Aorta (tissue), 5 donors: ENCODE results near the gene ERC1. TPM values are rescaled to one million over a fixed set of nuclear protein-coding genes. Genes with fewer than 3 reads are reported as not detected.

Experiments used
- ATAC-seq: fragments of 200-7000 bp; cut with Tn5 transposase; one replicate; pipeline ENCODE4 v1.9.1; 2022; ENCODE audit warnings: moderate library complexity; ENCODE audit not compliant: low FRiP score
- DNase-seq, 2 donors: peaks; one replicate each; pipeline ENCODE4 v3.0.0-alpha.2; 2020
- H3K27ac ChIP-seq, 2 donors: one replicate each; pipeline ENCODE4 v1.5.1; 2013; ENCODE audit warnings: low read length in 2 of 2, mild to moderate bottlenecking in 2 of 2, moderate library complexity in 2 of 2, control low read depth in 1 of 2, inconsistent platforms in 1 of 2, low read depth in 1 of 2
- H3K27me3 ChIP-seq, 2 donors: one replicate each; pipeline ENCODE4 v1.6.1; 2013; ENCODE audit warnings: control low read depth in 1 of 2, low read length in 1 of 2, mild to moderate bottlenecking in 1 of 2, moderate library complexity in 1 of 2; ENCODE audit not compliant: insufficient read depth in 2 of 2, control insufficient read depth in 1 of 2
- H3K36me3 ChIP-seq, 2 donors: one replicate each; pipeline ENCODE4 v1.6.1; 2013; ENCODE audit warnings: control low read depth in 1 of 2, low read length in 1 of 2, mild to moderate bottlenecking in 1 of 2; ENCODE audit not compliant: insufficient read depth in 2 of 2, control insufficient read depth in 1 of 2
- H3K4me1 ChIP-seq, 2 donors: one replicate each; pipeline ENCODE4 v1.6.1; 2013; ENCODE audit warnings: low read length in 2 of 2, control low read depth in 1 of 2, mild to moderate bottlenecking in 1 of 2, moderate library complexity in 1 of 2; ENCODE audit not compliant: insufficient read depth in 2 of 2, control insufficient read depth in 1 of 2
- H3K4me3 ChIP-seq, 2 donors: one replicate each; pipeline ENCODE4 v1.5.1; 2013; ENCODE audit warnings: low read length in 2 of 2, control low read depth in 1 of 2, mild to moderate bottlenecking in 1 of 2
- H3K9me3 ChIP-seq: one replicate; pipeline ENCODE4 v1.6.1; 2013; ENCODE audit warnings: mild to moderate bottlenecking, low read length; ENCODE audit not compliant: control insufficient read depth
- WGBS, 2 donors: extraction: QIAGEN DNeasy Blood & Tissue Kit; methylation state at CpG; one replicate each; pipeline ENCODE4 v1.1.7; 2013; 5-methylcytosine and 5-hydroxymethylcytosine counted together
- intact Hi-C, 2 donors: fragments of 100-400 bp; cut with DNase I; formaldehyde crosslinking; loops; one replicate each; pipeline versions ENCODE4 v1.14.2 to v1.15.0; 2022
- polyA plus RNA-seq, 2 donors: library from polyadenylated mRNA; stranded (reverse); fragments of 200-250 nt; gene quantifications; one replicate each; pipeline ENCODE4 v1.2.3, GENCODE V29; 2013
- total RNA-seq, 2 donors: library from RNA; stranded (reverse); fragmentation: NEBNext Ultra II Directional; extraction: Animal tissue kit (Norgen Biotek cat#: 25700); gene quantifications; one replicate each; pipeline ENCODE4 v1.2.1, GENCODE V29; 2021
- donor health status: healthy with polysubstance abuse.
- donor health status: Bipolar disorder and iron deficiency.
- donor health status: DM: no; HTN: no; CAD: no.
- donor health status: DM: no; HTN: no; CAD: no.
- donor health status: DM: yes; HTN: yes; CAD: no.

The ERC1 gene
- total and polyA plus RNA-seq, 4 donors = 8.1 to 99.8 (median 45.3) TPM

DNA sequence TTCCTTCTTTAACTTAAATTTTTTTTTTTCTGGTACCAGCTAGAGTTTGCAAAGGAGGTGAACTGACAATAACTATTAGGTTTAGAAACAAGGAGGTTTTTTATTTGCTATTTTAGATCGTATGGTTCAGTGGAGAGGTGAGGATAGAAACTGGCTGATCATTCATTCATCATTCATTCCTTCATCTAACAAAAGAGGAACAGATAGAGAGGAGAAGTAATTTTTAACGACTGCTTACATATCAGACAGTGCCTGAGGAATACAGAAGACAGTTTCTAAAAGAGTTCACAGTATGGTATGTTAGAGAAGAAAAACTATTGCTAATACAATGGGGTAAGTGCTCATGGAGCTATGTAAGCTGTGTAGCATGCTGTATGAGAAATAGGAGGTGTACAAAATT lies 111.1 kb downstream of the ERC1 start:
- H3K27me3 ChIP-seq = no peaks in the 10 kb centered on the region
- no peak overlapping the region for H3K4me3 ChIP-seq
- no peak for DNase-seq
- no peak for ATAC-seq
- H3K27ac ChIP-seq = no peak overlapping the region
- peaks cover 0 to 2% of the 10 kb centered on the region in 2 donors for H3K4me1 ChIP-seq
- 77 to 83% methylated on average over 2 of the region's 2 CpGs for WGBS, 2 donors
- intact Hi-C loops = no loop called here
- no peaks in the 10 kb centered on the region for H3K9me3 ChIP-seq
- no peaks in the 10 kb centered on the region for H3K36me3 ChIP-seq

DNA sequence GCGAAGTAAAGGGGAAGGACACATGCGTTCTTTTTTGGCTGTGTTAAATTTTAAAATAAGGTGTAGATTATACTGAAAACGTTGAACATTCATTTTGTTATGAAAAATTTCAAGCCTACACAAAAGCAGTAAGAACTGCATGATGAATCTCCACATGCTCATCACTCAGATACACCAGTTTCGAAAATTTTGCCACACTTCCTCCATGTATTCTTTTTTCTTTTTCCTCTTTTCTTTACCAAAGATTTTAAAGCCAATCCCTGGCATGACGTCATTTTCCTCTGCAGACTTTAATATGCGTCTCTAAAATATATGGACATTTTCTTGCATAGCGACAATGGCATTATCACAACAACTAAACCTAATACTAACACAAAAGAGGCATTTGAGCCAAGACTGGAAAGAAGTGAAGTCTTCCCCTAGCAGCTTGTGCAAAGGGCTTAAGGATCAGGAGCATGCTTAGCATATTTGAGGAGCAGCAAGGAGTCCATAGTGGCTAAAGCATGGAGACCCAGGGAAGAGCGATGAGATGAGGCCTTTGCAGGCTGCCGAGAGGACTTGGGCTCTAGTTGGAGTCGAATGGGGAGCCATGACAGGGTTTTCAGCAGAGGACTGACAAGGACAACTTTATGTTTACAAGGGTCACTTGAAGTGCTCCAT lies 111.9 kb downstream of the ERC1 start:
- WGBS, 2 donors = 82 to 90% methylated on average over 10 of the region's 10 CpGs
- H3K27me3 ChIP-seq = no peaks in the 10 kb centered on the region
- H3K36me3 ChIP-seq = no peaks in the 10 kb centered on the region
- ATAC-seq (no peak), DNase-seq (no peak)
- H3K27ac ChIP-seq = no peak overlapping the region
- peaks cover 2 to 7% of the 10 kb centered on the region in 2 donors for H3K4me1 ChIP-seq
- intact Hi-C loops = no loop called here
- H3K9me3 ChIP-seq = no peaks in the 10 kb centered on the region
- H3K4me3 ChIP-seq = no peak overlapping the region

DNA sequence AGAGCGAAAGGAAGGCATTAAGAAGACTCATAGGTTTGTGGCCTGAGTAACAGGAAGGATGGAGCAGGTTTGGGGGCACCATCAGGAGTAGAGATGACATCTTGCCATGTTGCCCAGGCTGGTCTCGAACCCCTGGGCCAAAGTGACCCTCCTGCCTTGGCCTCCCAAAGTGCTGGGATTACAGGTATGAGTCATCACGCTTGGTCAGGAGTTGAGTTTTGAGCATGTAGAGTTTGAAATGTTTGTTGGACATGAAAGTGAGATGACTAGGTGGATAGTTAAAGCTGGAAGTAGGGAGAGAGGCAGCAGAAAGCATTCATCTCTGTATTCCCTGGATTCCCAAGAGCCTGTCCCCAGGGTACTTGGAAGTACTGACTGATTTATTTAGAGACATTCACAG lies 112.6 kb downstream of the ERC1 start:
- intact Hi-C loops = no loop called here
- ATAC-seq = no peak
- H3K27me3 ChIP-seq = no peaks in the 10 kb centered on the region
- H3K4me3 ChIP-seq = no peak overlapping the region
- no peaks in the 10 kb centered on the region for H3K36me3 ChIP-seq
- peaks cover 2 to 7% of the 10 kb centered on the region in 2 donors for H3K4me1 ChIP-seq
- H3K9me3 ChIP-seq = no peaks in the 10 kb centered on the region
- DNase-seq = no peak
- 96 to 97% methylated on average over 3 of the region's 3 CpGs for WGBS, 2 donors
- no peak overlapping the region for H3K27ac ChIP-seq

- Histone ChIP-seq H3K9me3 (no peaks in the 10 kb centered on the region), H3K27me3 (no peaks in the 10 kb centered on the region), H3K27ac (no peak overlapping the region), H3K4me3 (no peak overlapping the region), H3K4me1 (peaks cover 2 to 7% of the 10 kb centered on the region in 2 donors), H3K36me3 (no peaks in the 10 kb centered on the region)
- 88 to 90% methylated on average over 8 of the region's 8 CpGs for WGBS, 2 donors
- intact Hi-C loops = no loop called here
- DNase-seq (no peak), ATAC-seq (no peak)
Measured at GRCh38 chr12:1104088-1104800, 113.2 kb downstream of the ERC1 start.

GRCh38 chr12:1107669-1108068 lies 116.6 kb downstream of the ERC1 start:
- Histone ChIP-seq H3K9me3 (no peaks in the 10 kb centered on the region), H3K27me3 (no peaks in the 10 kb centered on the region), H3K4me3 (no peak overlapping the region), H3K27ac (no peak overlapping the region), H3K4me1 (peaks cover 2 to 7% of the 10 kb centered on the region in 2 donors), H3K36me3 (peaks cover 0 to 2% of the 10 kb centered on the region in 2 donors)
- ATAC-seq (no peak), DNase-seq (no peak)
- intact Hi-C loops = no loop called here

DNA sequence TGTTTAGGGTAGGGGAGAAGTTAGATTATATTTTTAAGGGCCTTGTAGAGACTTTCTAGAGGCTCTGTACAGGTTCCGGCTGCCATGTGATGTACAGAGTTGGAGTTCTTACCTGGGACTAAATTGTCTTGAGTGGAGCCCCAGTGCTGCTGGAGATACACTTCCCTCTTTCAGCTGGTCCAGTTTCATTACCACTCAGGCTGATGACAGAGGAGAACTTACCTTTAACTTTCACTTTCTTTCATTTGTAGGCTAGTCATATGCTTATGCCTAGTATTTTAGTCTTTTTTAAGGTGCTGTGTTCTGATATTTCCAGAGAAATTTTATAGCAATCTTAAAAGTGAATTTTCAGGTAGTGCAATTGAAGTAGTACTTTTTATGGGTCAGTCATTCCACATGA lies 117.3 kb downstream of the ERC1 start:
- ATAC-seq (no peak), DNase-seq (no peak)
- H3K4me1 ChIP-seq = peaks cover 2 to 7% of the 10 kb centered on the region in 2 donors
- H3K4me3 ChIP-seq = no peak overlapping the region
- intact Hi-C loops = no loop called here
- H3K27ac ChIP-seq = no peak overlapping the region
- no peaks in the 10 kb centered on the region for H3K9me3 ChIP-seq
- WGBS, 2 donors = 99 to 100% methylated on average over 1 of the region's 1 CpG
- no peaks in the 10 kb centered on the region for H3K27me3 ChIP-seq
- H3K36me3 ChIP-seq = peaks cover 0 to 2% of the 10 kb centered on the region in 2 donors

GRCh38 chr12:1115484-1116231 lies 124.6 kb downstream of the ERC1 start:
- Histone ChIP-seq H3K9me3 (no peaks in the 10 kb centered on the region), H3K27ac (peak overlapping the region in 1 of 2 donors; percentile 28), H3K4me3 (no peak overlapping the region), H3K4me1 (no peaks in the 10 kb centered on the region), H3K36me3 (peaks cover 0 to 2% of the 10 kb centered on the region in 2 donors), H3K27me3 (no peaks in the 10 kb centered on the region)
- intact Hi-C loops = loop anchor here in 1 of 2 donors (5.0 kb wide), 1 partner anchor 492 kb away; no protein-coding TSS in a partner anchor
- ATAC-seq = no peak
- 48 to 59% methylated on average over 4 of the region's 4 CpGs for WGBS, 2 donors
- DNase-seq = no peak

DNA sequence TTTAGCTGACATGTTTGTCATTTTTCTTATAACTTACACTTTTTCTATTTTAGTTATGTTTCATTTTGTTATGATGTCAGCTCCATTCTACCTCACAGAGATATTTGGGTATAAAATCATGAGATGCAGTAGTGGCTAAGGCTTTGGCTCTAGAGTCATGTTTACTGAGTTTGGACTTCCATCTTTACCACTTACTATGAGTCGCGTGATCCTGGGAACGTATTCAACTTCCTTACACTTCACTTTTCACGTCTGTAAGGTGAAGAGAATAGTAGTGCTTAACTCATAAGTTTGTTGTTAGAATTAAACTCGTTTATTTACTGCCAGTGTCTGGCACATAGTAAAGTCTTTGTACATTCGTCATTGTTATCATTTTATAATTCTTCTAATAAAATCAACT lies 126.3 kb downstream of the ERC1 start:
- ATAC-seq (no peak), DNase-seq (no peak)
- H3K4me3 ChIP-seq = no peak overlapping the region
- no peaks in the 10 kb centered on the region for H3K4me1 ChIP-seq
- H3K27ac ChIP-seq = no peak overlapping the region
- no peaks in the 10 kb centered on the region for H3K36me3 ChIP-seq
- WGBS, 2 donors = 69 to 70% methylated on average over 6 of the region's 6 CpGs
- H3K9me3 ChIP-seq = no peaks in the 10 kb centered on the region
- H3K27me3 ChIP-seq = no peaks in the 10 kb centered on the region
- intact Hi-C loops = loop anchor here in 1 of 2 donors (5.0 kb wide), 1 partner anchor 490 kb away; no protein-coding TSS in a partner anchor
